ENCODE data around the gene SLC43A1.

SLC43A1 gene

DNA sequence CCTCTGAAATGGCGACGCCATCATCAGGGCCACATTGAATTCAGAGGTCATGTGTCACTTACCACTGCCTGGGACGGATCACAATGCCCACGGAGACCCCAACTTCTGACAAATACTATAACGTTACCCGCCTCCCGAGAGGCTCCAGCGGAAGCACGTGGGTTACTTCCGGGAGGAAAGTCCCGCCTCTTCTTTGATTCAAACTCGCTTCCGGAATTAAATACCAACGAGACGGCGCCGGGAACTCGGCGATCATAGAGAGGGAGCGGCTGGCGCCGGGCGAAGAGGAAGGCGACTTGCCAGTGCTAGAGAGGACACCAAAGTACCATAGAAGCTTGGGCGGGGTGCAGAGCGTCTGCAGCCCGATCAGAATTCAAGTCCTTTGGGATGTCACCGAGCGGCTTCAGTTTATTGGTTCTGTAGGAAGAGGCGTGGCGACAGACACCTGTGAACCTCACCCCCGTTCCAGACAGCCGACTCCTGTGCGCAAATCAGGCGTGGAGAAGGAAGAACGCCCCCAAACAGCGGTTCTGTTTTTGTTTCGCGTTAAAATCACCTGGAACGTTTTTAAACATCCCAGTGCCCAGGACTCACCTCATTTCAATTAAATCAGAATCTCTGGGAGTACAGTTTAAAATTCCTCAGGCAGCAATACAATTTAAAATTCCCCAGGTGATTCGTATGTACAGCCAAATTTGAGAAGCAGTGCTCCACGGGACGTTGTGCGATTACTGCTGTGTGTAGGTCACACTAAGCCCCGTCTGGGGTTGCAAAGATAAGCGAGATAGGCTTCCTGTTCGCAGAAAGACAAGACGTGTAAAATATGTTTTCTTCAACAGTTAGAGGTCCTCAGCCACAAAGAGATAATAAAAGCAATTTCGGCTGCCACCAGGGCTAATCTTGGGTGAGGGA lies 15.3 kb upstream of the SLC43A1 start, which contains the start of gene TIMM10:
TIMM10 (minus strand) TSS at position 159 of the 912 bp plus-strand sequence. CDS start 565 bp downstream, outside the sequence.
- peak within 1 kb of the TSS; percentile 87 for H3K4me3 ChIP-seq (ENCODE audit: low read depth, low read length)
- peak; percentile 98 for DNase-seq (ENCODE audit: low read depth, low spot score)
- in situ Hi-C loops (cut with HindIII; ENCODE audit: low sequenced_read_pairs): no loop called here
- TF ChIP-seq, protein P1, sequence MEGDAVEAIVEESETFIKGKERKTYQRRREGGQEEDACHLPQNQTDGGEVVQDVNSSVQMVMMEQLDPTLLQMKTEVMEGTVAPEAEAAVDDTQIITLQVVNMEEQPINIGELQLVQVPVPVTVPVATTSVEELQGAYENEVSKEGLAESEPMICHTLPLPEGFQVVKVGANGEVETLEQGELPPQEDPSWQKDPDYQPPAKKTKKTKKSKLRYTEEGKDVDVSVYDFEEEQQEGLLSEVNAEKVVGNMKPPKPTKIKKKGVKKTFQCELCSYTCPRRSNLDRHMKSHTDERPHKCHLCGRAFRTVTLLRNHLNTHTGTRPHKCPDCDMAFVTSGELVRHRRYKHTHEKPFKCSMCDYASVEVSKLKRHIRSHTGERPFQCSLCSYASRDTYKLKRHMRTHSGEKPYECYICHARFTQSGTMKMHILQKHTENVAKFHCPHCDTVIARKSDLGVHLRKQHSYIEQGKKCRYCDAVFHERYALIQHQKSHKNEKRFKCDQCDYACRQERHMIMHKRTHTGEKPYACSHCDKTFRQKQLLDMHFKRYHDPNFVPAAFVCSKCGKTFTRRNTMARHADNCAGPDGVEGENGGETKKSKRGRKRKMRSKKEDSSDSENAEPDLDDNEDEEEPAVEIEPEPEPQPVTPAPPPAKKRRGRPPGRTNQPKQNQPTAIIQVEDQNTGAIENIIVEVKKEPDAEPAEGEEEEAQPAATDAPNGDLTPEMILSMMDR (IDR thresholded peaks at IDR 0.05; ENCODE audit: low read depth, low read length): no peak

- in situ Hi-C loops (cut with HindIII; ENCODE audit: low sequenced_read_pairs): no loop called here
Measured at GRCh38 chr11:57530215-57530595, 14.7 kb upstream of the SLC43A1 start.

DNA sequence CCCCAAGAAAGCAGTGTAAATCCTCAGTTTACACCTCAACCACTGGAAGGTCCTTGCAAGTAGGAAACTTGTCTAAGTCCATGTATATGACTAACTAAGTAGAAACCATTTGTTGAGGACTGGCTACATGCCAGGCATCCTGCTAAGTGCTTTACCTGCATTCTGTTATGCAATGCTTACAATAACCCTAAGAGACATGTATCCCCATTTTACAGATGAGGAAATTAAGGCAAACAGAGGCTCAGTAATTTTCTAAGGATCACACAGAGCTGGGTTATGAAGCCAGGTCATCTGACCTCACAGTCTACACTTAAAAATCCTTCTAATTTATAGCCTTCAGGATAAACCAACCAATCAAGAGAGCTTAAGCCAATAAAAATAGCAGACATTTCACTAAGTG lies 13.5 kb upstream of the SLC43A1 start:
- in situ Hi-C loops (cut with HindIII; ENCODE audit: low sequenced_read_pairs): no loop called here
- no peak overlapping the region for H3K4me3 ChIP-seq (ENCODE audit: low read depth, low read length)
- TF ChIP-seq, protein P1 (IDR thresholded peaks at IDR 0.05; ENCODE audit: low read depth, low read length): no peak
- DNase-seq (ENCODE audit: low read depth, low spot score): no peak

More at GRCh38 chr11:57530215-57530595, 14.7 kb upstream of the SLC43A1 start:
- H3K4me3 ChIP-seq (ENCODE audit: low read depth, low read length): peak overlapping the region; percentile 87
- TF ChIP-seq, protein P1 (IDR thresholded peaks at IDR 0.05; ENCODE audit: low read depth, low read length): no peak
- DNase-seq (ENCODE audit: low read depth, low spot score): no peak

DNA sequence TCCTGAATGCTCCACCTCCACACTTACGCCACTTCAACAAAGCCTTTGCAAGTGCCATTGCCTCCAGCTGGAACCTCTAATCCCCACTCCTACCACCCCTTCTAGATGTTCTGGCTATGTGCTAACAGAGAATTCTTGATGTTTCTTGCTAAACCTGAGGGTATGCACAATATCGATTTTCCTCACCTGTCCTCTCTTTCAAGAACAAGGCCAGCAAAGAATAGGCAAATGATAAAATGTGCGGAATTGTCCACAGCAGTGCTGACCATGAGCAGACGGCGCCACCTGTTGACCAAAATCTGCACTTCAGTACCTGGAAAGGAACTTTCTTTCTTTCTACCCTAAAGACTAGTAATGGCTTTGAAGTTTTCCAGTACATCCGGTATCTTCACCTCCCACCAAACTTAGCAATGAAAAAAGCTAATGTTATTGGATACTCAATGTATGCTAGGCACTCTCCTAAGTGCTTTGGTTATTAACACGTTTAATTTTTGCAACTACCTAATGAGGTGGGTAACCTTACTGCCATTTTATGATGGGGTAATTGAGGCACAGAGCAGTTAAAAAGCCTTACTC lies 11.6 kb upstream of the SLC43A1 start:
- no peak overlapping the region for H3K4me3 ChIP-seq (ENCODE audit: low read depth, low read length)
- TF ChIP-seq, protein P1 (IDR thresholded peaks at IDR 0.05; ENCODE audit: low read depth, low read length): peak; percentile 83
- DNase-seq (ENCODE audit: low read depth, low spot score): peak; percentile 59
- in situ Hi-C loops (cut with HindIII; ENCODE audit: low sequenced_read_pairs): no loop called here

GRCh38 chr11:57523419-57523818 lies 7.9 kb upstream of the SLC43A1 start:
- in situ Hi-C loops (cut with HindIII; ENCODE audit: low sequenced_read_pairs): no loop called here
- TF ChIP-seq, protein P1 (IDR thresholded peaks at IDR 0.05; ENCODE audit: low read depth, low read length): no peak
- DNase-seq (ENCODE audit: low read depth, low spot score): no peak
- no peak overlapping the region for H3K4me3 ChIP-seq (ENCODE audit: low read depth, low read length)

- no peak overlapping the region for H3K4me3 ChIP-seq (ENCODE audit: low read depth, low read length)
- TF ChIP-seq, protein P1 (IDR thresholded peaks at IDR 0.05; ENCODE audit: low read depth, low read length): no peak
- no peak for DNase-seq (ENCODE audit: low read depth, low spot score)
- in situ Hi-C loops (cut with HindIII; ENCODE audit: low sequenced_read_pairs): no loop called here
Measured at GRCh38 chr11:57521116-57521515, 5.6 kb upstream of the SLC43A1 start.
